Raji (cell line): ENCODE measurements around the gene S100A5.

ENCODE experiments used
- POLR2A ChIP-seq: IDR thresholded peaks from 2 replicates; pipeline ENCODE4 v1.6.1; 2011; ENCODE audit warnings: low read depth, low read length, control low read depth; ENCODE audit not compliant: insufficient read depth

The S100A5 gene

GRCh38 chr1:153567621-153568366 lies 27.1 kb upstream of the S100A5 start:
- TF ChIP-seq POLR2A: no peak

DNA sequence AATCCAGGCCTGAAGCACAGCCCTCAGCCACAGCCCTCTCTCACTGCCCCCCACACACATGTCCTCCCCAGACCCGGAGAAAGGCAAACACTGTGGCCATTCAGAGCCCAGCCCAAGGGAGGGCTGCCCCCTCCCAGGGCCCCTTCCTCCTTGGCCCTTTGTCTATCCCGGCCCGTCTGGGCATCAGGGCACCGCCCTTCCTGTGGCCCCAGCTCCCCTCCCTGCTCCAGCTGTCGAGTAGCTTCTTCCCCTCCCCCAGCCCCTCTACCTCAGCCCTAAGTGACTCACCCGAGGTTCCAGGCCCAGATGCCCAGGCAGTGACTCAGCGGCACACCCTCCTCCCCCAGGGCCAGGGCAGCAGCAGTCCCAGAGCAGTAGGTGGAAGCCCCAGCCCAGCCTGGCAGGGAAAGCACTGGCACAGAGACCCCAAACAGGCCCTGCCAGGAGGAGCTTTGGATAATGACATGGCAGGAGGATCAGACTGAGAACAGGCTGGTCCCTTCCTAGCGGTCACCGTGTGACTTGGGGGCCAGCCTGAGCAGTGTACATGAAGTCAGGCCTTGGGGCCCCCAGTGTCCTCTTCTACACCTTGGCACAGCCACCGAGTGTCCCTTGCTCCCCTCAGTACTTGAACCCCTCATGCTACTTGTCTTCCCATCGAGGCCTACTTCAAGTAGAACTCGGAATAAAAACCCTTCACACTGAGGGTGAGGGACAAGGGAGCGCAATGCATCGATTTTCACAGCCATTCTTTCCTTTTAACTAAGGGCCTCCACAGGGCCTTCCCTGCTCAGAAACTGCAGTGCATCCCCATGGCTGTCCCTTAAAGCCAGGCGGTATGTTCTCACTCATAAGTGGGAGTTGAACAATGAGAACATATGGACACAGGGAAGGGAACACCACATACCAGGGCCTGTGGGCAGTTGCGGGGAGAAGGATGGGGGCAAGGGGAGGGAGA lies 26.0 kb upstream of the S100A5 start:
- TF ChIP-seq POLR2A: no peak

GRCh38 chr1:153565529-153566374 lies 25.0 kb upstream of the S100A5 start, which contains the start of gene S100A2:
Gene S100A2, minus strand, starts transcription at chr1:153565844. Its CDS starts 1,967 bp downstream, at chr1:153563877.
- TF ChIP-seq POLR2A: no peak

- TF ChIP-seq POLR2A: no peak
Observed at GRCh38 chr1:153563991-153564390, 23.3 kb upstream of the S100A5 start.

DNA sequence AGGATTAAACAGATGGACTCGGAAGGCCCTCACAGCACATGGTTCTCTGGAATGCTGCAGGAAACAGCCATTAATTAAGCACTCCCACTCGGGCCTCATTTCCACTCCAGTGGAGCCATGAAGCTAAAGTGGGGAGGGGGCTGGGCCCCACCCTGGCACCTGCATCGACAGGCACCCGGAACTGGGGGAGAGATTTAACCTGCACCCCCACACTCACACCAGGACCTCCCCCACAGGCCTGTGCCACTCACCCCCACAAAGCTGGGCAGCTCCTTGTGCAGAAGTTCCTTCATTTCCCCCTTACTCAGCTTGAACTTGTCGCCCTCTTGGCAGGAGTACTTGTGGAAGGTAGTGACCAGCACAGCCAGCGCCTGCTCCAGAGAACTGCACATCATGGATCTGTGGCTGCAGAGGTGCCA lies 22.8 kb upstream of the S100A5 start:
- no peak for TF ChIP-seq POLR2A

GRCh38 chr1:153561466-153561985 lies 20.8 kb upstream of the S100A5 start:
- TF ChIP-seq POLR2A: no peak

DNA sequence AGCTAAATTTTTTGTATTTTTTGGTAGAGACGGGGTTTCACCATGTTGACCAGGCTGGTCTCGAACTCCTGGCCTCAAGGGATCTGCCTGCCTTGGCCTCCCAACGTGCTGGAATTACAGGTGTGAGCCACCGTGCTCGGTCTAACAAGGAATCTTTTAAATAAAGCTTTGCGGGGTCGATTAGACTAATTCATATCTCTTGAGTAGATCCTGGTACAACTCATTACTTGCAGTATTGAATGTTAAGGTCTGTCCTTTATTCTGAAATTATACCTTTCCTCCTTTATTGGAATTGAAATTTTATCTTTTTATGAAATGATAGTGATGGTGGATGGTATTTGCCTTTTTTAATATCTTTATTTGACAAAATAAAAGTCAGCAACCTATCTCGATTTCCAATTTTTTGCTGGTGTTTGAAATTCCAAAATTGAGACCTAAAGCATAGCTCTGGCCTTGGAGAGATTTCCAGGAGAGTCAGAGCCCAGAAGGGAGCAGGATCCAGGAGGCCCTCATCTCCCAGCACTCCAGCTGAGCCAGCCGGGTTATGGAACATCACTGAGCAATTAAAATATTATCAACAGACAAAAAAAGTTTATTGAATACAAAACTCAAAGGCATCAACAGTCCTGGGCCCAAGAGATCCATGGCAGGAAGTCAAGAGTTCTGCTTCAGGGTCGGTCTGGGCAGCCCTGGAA lies 20.2 kb upstream of the S100A5 start:
- no peak for TF ChIP-seq POLR2A

GRCh38 chr1:153560241-153560640 lies 19.5 kb upstream of the S100A5 start:
- no peak for TF ChIP-seq POLR2A

DNA sequence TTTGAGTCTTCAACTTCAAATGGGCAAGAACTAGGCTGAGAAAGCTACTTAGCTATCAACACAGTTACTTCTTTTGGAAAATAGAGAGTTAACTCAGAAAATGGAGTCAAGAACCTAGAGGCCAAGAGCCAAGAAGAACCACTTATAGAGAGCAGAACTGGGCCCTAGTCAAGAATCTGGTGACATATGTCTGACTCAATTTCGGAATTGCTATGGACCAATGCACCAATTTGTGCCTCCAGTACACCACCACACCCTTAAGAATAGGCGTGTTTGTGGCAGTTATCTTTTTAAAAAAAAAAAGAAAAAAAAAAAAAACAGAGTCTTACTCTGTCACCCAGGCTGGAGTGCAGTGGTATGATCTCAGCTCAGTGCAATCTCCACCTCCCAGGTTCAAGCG lies 17.1 kb upstream of the S100A5 start:
- TF ChIP-seq POLR2A: no peak

DNA sequence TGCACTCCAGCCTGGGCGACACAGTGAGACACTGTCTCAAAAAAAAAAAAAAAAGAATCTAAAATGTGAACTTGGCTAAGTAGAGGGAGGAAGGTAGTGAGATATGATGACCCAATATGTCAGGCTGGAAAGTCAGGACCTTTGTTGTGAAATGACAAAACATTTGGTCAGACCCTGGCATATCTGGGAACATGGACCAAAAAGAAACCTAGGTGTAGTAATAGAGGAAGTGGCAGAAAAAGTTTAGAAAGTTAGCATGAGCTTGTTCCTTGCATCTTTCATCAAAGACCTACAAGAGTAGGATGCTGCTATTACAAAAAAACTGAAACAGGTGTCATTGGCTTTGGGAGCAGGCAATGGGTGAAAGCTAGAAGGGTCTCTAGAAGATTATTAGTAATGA lies 15.6 kb upstream of the S100A5 start:
- TF ChIP-seq POLR2A: no peak

GRCh38 chr1:153553830-153554541 lies 13.3 kb upstream of the S100A5 start:
- TF ChIP-seq POLR2A: no peak

GRCh38 chr1:153553096-153553495 lies 12.4 kb upstream of the S100A5 start:
- no peak for TF ChIP-seq POLR2A

- no peak for TF ChIP-seq POLR2A
Observed at GRCh38 chr1:153552335-153552734, 11.6 kb upstream of the S100A5 start.

- TF ChIP-seq POLR2A: no peak
Observed at GRCh38 chr1:153550827-153551500, 10.2 kb upstream of the S100A5 start.

- TF ChIP-seq POLR2A: no peak
Observed at GRCh38 chr1:153550398-153550758, 9.6 kb upstream of the S100A5 start.
